GM21786 (cell line): Measurements from ENCODE around the gene CERK.

ENCODE experiments used
- ATAC-seq: cut with Tn5 transposase; IDR thresholded peaks from one replicate; pipeline ENCODE4 v1.9.1; 2021; ENCODE audit not compliant: unreplicated experiment

Gene CERK

DNA sequence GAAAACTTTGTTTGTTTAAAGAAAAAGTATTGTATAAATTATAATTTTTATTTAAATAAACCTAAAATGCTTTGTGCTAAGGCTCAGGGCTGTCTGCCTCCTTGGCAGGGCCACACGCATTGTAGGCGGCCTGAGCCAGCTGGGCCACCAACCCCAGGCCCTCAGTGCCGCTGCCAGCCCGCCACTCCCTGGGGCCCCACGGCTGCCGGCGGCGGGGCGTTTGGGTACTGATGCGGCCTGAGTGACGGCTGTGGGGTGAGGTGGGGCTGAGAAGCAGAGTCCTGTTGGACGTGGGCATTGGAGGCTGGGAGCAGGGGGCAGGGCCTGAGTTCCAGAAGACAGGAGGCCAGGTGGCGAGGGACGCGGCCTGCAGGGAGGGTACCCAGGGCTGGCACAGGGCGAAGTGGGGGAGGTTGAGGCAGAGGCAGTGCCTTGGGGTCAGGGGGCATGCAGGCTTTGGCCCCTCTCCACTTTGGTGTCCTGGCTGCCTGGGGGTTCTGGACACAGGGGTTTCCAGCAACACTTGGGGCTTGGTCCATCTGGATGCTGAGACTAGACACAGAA is 58.3 kb downstream of the CERK start:
- no peak for ATAC-seq

DNA sequence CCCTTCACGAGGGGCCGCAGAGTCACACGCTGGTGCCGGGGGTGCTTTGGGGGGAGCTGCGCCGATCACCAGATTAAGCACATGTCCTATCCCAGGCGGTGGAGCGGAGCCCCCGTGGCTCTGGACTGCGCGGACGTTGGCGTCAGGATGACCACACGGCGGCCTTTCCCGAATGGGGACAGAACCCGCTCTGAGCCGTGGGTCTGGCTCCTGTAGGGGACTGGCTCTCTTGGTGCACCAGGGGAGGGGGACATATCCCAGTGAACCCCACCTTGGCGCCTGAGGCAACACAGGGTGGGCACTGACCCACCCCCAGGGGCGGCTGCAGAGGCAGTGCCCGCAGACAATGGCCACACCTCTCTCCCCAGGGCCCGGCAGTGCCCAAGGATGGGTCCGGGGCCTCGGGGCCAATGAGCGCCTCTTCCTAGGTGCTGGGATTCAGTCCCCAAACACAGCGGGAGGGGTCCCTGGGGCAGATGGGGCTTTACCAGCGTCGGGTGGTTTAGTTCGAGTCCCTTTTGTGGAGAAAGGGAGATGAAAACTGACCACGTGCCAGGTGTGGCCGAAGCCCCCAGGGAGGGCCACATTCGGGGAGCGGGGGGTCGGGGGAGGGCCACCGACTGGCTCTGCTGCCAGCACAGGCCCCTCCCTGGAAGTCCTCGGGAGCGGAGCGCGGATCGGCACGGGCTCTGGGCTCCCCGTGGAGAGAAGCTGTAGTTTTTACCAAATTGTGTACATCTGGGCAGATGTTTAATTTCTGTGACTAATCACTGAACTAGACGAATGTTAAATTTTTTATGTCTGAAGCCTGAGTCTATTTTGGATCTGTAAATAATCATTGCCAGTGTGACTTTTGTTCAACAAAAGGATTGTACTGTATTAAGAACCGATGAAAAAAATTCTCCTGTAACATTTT is 59.0 kb downstream of the CERK start:
- ATAC-seq = no peak

DNA sequence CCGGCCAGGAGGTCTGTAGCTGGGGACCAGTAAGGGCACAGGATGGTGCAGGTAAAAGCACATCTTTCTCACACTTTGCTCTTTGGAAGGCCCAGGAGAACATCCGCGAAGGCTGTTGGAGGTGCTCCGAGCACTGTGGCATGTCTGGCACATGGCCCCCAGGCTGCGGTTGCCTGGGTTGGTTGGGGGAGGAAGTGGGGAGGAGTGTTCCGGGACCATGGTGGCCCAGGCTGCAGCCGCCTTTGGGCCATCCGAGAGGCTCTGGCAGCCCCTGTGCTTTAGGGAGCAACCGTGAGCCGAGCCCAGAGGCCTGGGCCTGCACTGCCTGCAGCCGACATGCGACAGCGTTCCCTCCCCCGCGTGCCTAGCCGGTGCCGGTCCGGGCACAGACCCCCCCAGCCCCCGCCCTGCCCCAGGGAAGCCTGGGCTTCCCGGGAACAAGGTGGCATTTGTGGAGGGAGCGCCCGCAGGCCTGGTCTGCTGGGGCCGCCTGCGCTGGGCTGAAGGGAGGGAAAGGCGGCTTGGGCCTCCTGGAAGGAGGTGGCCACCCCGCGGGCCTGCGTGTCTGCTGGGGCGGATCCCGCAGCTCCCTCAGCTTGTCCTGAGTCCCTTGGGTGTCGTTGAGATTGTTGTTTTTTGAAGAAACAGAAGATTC is 59.9 kb downstream of the CERK start:
- no peak for ATAC-seq

DNA sequence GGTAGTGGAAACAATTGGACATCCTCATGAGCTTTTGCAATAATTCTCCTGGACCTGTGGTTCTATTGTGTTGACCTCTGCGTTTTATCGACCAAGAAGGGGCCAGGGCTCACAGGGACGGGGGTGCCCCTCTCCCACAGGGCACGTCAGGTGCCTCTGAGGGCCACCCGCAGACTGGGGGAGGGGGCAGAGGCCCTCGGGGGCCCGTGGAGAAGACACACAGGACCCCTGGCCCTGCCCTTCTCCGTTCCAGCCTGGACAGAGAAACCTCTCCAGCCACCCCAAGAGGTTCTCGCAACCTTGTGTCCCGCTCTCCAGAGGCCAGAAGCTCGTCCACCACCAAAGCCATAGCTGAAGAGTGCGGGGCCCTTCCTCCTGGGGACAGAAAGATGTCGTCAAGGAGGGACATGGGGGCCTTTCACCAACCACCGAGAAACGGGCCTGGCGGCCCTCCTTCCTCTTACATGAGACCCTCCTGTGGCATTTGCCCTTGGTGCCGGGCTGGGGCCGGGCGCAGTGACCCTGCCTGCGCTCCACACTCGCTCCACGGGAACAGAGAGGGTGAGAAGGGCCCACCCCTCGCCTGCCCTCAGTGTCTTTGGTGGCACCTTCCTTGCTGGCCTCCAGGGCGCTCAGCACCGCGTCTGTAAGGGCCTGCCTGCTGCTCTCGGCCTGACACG is 60.6 kb downstream of the CERK start:
- no peak for ATAC-seq

DNA sequence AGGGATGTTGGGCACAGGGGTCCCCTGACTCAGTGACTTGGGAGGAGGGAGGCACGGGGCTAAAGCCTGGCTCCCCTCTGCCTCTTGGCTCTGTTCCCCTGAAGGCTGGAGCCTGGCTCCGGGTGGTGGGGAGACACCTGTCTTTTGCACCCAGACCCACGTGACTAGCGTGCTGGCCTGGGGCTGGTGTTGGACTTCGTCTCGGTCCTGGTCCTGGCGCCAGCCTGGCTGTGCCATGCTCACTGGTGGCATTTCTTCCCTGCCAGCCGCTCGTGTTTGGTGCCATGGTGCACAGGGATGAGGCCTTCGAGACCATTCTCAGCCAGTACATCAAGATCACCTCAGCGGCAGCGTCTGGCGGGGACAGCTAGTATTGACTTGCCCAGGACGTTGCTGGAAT is 61.2 kb downstream of the CERK start:
- ATAC-seq = no peak

DNA sequence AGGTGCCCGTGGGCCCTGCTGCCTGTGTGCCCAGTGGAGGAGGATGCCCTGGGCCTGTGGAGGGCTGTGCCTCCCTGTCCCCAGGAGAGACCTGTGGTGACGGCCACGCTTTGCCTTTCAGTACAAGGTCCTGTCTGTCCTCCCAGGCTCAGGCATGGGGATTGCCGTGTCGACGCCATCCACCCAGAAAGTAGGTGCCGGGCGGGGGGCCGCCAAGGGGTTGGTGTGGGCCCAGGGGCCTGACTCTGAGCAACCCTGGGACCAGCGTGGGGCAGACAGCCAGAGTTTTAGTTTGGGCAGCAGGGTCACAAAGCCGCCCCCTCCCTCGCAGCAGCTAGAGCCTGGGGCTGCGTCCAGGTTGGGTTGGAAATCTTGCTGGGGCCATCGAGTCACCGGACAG is 61.6 kb downstream of the CERK start:
- no peak for ATAC-seq

DNA sequence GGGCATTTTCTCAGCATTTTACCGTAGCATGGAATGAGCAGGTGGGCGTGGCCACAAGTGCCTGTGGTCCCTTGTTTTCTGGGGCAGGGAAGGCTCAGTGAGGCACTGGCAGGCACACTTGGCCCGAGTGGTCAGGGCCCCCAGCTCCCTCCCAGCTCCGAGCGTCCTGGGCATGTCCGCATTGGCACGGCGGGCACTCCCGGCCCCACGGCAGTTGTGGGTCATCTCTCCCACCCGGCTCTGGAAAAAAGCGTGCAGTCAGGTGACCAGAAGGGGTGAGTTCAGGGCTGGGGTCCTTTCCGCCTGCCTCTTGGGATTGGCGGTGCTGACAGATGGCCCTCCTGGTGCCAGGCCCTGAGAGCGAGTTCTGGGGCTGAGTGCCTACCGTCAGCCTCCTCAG is 62.1 kb downstream of the CERK start:
- no peak for ATAC-seq

DNA sequence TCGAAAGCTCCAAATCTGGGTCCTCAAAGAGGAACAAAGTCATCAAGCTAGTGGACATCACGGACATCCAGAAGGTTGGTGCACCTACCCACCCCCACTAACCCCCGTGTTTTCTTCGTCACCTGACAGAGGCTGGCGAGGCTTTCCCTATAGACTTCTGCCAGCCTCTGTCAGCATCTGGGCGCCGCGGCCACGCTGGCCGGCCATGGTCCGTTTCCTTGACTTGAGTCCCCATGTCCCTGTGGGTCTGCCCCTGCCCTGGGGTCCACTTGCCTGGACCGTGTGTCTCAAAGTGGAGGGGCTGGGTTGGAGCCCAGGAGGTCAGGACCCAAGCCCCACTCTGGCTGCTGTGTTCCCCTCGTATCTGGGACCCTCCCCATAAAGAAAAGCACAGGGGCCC is 62.6 kb downstream of the CERK start:
- no peak for ATAC-seq

DNA sequence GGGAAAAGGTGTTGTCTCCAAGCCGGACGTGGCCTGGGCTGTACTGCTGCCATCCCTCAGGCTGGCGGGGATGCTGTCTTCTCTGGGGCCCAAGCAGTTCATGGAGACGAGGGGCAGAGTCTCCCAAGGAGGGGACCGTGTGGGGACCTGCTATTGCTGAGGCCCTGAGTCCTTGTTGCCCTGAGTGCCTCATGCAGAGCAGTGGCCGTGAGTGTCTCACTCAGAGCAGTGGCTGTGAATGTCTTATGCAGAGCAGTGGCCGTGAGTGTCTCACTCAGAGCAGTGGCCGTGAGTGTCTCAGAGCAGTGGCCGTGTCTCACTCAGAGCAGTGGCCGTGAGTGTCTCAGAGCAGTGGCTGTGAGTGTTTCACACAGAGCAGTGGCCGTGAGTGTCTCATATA is 63.1 kb downstream of the CERK start:
- ATAC-seq = no peak

DNA sequence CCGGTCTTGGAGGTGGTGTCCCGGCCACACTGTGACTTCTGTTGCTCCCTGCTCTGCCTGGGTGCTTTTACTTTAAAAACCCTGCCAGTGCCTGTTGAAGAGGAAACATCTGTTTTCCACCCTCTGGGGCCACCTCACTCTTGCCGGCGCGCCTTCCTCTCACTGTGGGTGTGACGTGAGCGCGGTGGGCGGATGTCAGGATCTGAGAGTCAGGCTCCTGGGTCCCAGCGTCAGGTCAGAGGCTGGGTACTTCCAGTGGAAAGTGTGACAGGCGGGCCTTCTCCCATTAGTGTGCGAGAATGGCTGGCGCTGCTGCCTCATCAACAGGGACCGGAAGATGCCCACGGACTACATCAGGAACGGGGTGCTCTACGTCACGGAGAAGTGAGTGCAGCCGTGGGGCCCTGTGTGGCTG is 63.7 kb downstream of the CERK start:
- ATAC-seq = no peak

DNA sequence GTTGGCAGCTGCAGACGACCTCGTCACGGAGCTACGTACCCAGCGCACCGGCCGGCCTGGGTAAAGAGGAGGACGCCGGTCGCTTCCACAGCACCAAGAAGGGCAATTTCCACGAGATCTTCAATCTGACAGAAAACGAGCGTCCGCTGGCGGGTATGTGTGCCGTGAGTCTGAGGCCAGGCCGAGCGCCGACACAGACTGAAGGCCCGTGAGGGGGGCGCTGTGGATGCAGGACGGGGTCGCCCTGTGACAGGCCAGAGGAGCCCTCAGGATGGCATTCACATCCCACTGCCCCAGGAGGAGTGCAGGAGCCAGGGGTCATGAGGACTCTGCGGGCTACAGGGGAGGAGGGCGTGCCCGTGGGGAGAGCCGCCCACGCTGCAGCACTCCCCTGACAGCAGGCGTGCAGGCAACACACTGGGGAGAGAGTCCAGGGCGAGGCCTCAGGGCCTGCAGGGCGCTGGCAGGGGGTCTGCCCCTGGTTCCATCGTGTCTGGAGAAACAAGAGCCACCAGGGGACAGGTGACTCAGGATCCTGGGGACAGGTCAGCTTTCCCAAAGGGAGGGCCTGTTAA is 64.3 kb downstream of the CERK start:
- no peak for ATAC-seq

DNA sequence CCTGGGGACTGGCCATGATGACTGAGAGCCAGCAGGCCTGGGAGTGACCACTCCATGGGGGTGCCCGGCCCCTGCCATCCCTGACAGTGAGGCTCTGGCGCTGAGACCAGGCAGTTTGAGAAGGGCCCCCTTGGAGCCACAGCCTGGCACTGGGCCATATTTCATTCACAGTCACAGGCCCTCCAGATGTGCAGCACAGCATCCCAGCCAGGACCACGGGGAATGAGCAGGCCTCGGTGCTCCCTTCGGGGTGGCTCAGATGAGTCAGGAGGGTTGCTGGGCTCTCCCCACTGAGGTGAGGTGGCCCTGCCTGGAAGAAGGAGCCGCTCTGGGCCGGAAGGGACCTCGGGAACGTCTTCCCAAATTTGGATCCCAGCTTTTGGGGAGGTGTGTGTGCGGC is 64.8 kb downstream of the CERK start:
- no peak for ATAC-seq

DNA sequence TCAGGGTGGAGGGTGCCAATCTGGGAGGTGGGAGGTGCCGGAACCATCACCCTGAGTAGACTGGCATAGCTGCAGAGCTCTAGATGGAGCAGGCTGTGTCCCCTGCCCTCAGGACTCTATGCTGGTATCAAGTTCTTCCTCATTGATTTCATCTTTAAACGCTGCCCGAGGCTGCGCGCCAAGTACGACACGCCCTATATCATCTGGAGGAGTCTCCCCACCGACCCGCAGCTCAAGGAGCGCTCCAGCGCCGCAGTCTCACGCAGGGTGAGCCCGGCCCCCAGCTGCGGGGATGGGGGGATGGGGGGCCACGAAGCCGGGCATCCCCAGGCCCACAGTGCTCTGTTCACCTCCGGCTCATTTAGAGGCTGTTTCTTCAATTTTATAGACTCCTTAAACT is 65.3 kb downstream of the CERK start:
- ATAC-seq = no peak

DNA sequence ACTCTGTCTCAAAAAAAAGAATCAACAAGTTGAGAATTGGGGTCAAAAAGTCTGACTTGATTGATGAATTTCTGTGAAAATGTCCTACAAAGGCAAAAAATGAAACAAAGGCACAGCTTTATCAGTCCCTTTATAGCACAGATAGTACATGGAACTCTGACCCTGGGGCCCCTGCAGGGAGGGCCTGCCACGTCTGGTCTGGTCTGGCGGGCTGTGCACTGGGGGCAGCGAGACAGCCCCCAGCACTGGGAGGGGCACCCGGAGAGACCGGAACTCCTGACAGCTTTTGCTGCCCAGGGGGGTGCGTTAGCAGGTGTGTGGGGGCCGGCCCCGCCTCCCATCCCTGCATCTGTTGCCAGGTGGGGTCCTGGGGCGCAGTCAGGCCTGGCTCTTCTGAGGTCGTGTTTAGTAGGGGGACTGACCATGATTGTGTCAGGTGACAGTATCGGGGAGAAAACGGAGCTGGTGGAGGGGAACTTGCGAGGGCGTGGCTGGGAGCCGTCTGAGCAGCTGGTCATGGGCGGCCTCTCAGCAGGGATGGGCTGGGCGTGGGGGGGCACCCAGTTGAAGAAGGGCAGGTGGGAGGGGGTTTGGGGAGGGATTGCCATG is 66.1 kb downstream of the CERK start:
- ATAC-seq = no peak

DNA sequence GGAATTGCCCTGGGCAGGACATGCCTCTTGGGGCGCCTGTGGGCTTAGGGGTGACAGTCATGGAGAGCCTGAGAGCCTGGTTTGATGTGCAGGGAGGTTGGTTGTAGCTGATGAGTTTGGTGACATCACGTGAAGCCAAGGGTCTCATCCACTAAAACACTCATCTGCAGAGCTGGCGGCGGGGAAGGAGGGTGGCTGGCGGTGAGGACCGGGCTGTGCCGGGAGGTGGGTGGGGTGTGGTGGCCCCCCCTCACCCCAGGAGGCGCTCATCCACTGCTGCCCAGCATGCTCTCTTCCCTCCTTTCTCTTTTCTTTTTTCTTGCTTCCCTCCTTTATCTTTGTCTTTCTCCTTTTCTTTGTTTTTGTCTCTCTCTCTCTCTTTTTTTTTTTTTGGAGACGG is 68.9 kb downstream of the CERK start:
- no peak for ATAC-seq

DNA sequence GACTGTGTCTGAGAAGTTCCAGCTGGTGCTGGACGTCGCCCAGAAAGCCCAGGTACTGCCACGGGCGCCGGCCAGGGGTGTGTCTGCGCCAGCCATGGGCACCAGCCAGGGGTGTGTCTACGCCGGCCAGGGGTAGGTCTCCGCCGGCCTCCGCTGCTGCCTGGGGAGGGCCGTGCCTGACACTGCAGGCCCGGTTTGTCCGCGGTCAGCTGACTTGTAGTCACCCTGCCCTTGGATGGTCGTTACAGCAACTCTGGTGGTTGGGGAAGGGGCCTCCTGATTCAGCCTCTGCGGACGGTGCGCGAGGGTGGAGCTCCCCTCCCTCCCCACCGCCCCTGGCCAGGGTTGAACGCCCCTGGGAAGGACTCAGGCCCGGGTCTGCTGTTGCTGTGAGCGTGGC is 69.9 kb downstream of the CERK start:
- ATAC-seq = no peak

DNA sequence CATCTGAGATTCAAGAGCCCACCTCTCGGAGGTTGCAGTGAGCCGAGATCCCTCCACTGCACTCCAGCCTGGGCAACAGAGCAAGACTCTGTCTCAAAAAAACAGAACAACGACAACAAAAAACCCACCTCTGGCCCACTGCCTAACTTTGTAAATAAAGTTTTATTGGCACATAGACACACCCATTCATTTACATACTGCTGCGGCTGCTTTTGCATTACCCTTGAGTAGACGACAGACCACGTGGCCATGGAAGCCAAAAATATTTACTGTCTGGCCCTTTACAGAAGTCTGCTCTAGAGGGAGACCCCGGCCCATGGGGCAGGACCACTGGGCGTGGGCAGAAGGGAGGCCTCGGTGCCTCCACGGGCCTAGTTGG is 70.8 kb downstream of the CERK start:
- no peak for ATAC-seq

DNA sequence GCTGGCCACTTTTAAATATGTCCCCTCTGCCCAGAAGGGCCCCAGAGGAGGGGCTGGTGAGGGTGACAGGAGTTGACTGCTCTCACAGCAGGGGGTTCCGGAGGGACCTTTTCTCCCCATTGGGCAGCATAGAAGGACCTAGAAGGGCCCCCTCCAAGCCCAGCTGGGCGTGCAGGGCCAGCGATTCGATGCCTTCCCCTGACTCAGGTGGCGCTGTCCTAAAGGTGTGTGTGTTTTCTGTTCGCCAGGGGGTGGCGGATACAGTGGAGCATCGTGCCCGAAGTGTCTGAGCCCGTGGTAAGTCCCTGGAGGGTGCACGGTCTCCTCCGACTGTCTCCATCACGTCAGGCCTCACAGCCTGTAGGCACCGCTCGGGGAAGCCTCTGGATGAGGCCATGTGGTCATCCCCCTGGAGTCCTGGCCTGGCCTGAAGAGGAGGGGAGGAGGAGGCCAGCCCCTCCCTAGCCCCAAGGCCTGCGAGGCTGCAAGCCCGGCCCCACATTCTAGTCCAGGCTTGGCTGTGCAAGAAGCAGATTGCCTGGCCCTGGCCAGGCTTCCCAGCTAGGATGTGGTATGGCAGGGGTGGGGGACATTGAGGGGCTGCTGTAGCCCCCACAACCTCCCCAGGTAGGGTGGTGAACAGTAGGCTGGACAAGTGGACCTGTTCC is 71.3 kb downstream of the CERK start:
- no peak for ATAC-seq

DNA sequence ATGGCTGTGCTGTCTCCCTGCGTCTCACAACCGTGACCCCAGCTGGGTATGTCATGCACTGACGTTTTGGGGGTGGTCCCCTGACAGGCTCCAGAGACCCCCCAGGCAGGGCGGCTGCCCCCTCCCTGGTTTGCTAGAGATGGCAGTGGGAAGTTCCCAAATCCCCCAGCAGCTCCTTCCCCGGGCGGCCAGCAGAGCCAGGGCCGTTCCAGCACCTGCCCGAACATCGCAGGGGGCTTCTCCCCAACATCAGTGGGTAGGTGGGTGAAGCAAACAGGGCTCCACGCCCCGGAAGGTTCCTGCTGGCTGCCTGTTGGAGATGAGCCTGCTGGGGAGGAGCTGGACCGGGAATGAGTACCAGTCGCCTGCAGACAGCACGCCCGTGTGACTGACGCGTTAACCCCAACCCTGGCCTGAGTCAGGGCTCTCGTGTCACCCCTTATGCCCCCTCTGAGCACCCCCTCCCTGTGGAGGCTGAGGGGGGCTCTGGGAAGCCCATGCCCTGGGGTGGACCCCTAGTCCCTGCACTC is 72.2 kb downstream of the CERK start:
- ATAC-seq = no peak

DNA sequence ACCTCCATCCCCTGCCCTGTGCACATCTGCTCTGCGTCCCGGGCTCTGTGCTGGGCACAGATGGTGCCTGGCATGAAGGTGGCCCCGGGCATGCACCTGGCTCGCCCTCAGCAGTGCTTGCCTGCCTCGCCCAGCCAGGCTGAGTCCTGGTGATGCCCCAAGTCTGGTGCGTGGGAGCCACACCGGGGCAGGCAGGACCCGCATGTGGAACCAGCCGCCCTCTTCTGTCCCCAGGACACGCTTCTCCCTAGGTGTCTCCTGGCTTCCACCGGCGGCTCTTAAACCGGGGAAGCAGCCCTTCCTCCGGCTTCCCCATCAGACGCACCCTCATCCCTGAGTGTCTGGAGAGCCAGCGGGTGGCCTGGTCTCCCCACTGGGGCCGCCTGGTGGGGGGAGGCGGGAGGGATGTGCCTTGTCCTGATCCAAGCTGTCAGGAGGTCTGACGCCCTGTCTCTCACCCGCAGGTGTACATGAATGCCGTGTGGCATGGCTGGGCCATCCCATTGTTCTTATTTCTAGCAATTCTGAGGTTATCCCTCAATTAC is 72.8 kb downstream of the CERK start:
- ATAC-seq = no peak
